EH (cell line): ENCODE data around the gene REPS2.
A peak's percentile ranks its signal among the peaks of the same experiment; 100 is the strongest.

Experiments used
- DNase-seq: peaks from one replicate; pipeline ENCODE4 v3.0.0-alpha.2; 2015; ENCODE audit warnings: low read depth

The REPS2 gene

GRCh38 chrX:17036171-17036961, 89.9 kb downstream of the REPS2 start:
- no peak for DNase-seq

- DNase-seq, result no peak
Observed at GRCh38 chrX:17038277-17038676, 91.8 kb downstream of the REPS2 start.

GRCh38 chrX:17038681-17039161, 92.3 kb downstream of the REPS2 start:
- peak; percentile 20 for DNase-seq

GRCh38 chrX:17039826-17040225, 93.4 kb downstream of the REPS2 start:
- peak; percentile 5 for DNase-seq

GRCh38 chrX:17040711-17041110, 94.3 kb downstream of the REPS2 start:
- DNase-seq, result no peak

GRCh38 chrX:17042037-17042436, 95.6 kb downstream of the REPS2 start:
- no peak for DNase-seq

GRCh38 chrX:17046478-17047097, 100.1 kb downstream of the REPS2 start:
- DNase-seq, result peak; percentile 59

GRCh38 chrX:17047224-17047623, 100.8 kb downstream of the REPS2 start:
- DNase-seq, result no peak

GRCh38 chrX:17052210-17052609, 105.8 kb downstream of the REPS2 start:
- peak; percentile 27 for DNase-seq

- no peak for DNase-seq
Observed at GRCh38 chrX:17052793-17053192, 106.3 kb downstream of the REPS2 start.

GRCh38 chrX:17053502-17053901, 107.0 kb downstream of the REPS2 start:
- DNase-seq, result no peak

- no peak for DNase-seq
Observed at GRCh38 chrX:17056868-17057608, 110.6 kb downstream of the REPS2 start.

- no peak for DNase-seq
Observed at GRCh38 chrX:17062065-17062464, 115.6 kb downstream of the REPS2 start.

GRCh38 chrX:17065100-17065499, 118.6 kb downstream of the REPS2 start:
- DNase-seq, result no peak

GRCh38 chrX:17067534-17067933, 121.1 kb downstream of the REPS2 start:
- DNase-seq, result no peak

GRCh38 chrX:17072301-17072700, 125.8 kb downstream of the REPS2 start:
- no peak for DNase-seq

- DNase-seq, result peak; percentile 1
Observed at GRCh38 chrX:17072721-17073230, 126.3 kb downstream of the REPS2 start.

GRCh38 chrX:17075004-17075403, 128.5 kb downstream of the REPS2 start:
- no peak for DNase-seq

- peak; percentile 15 for DNase-seq
Observed at GRCh38 chrX:17077361-17077760, 130.9 kb downstream of the REPS2 start.

- DNase-seq, result peak; percentile 78
Observed at GRCh38 chrX:17078031-17078720, 131.7 kb downstream of the REPS2 start.

GRCh38 chrX:17081511-17081910, 135.1 kb downstream of the REPS2 start:
- peak; percentile 16 for DNase-seq

- DNase-seq, result peak; percentile 14
Observed at GRCh38 chrX:17081968-17082367, 135.5 kb downstream of the REPS2 start.
